Body of pancreas (tissue), 4 donors: ENCODE measurements around the gene KLHL40. TPM values are rescaled to one million over a fixed set of nuclear protein-coding genes. Genes with fewer than 3 reads are reported as not detected.

Experiments
- ATAC-seq: fragments of 150-250 bp; one replicate; pipeline ENCODE4 v1.9.1; 2016
- DNase-seq, 4 donors: peaks; one replicate each; pipeline ENCODE4 v3.0.0-alpha.2; 2019
- H3K27ac ChIP-seq, 4 donors: fragments of 200-600 bp; sonication (generic); 1 replicate in 3 of 4; 2 replicates in 1 of 4; pipeline versions ENCODE4 v1.5.1 to v1.6.1; 2016 to 2019; ENCODE audit warnings: mild to moderate bottlenecking in 1 of 4, mixed read lengths in 1 of 4, moderate library complexity in 1 of 4
- H3K27me3 ChIP-seq, 2 donors: fragments of 200-600 bp; sonication (generic); one replicate each; pipeline ENCODE4 v1.6.0; 2016; ENCODE audit warnings: mild to moderate bottlenecking in 1 of 2
- H3K36me3 ChIP-seq, 2 donors: fragments of 200-600 bp; sonication (generic); replicated peaks in 1 of 2; 2 replicates each; pipeline ENCODE4 v1.5.1; 2016; ENCODE audit warnings: low read depth in 2 of 2; ENCODE audit not compliant: insufficient read depth in 1 of 2
- H3K4me1 ChIP-seq: fragments of 200-600 bp; sonication (generic); one replicate; pipeline ENCODE4 v1.6.0; 2016
- H3K4me3 ChIP-seq, 2 donors: fragments of 200-600 bp; sonication (generic); 1 replicate in 1 of 2; 2 replicates in 1 of 2; pipeline ENCODE4 v1.5.1; 2016 to 2019
- H3K9me3 ChIP-seq, 3 donors: fragments of 200-600 bp; sonication (generic); 1 replicate in 2 of 3; 2 replicates in 1 of 3; pipeline ENCODE4 v1.5.1; 2016
- CTCF ChIP-seq, 7 experiments: fragments of 450-650 bp in 4 of 7; fragments of 200-600 bp in 3 of 7; sonication (generic) in 3 of 7; IDR thresholded peaks; one replicate each; pipeline ENCODE4 v1.5.1; 2016 to 2019; ENCODE audit warnings: antibody characterized with exemption in 7 of 7
- POLR2A ChIP-seq, 3 donors: fragments of 450-650 bp; IDR thresholded peaks; one replicate each; pipeline ENCODE4 v1.6.1; 2016; ENCODE audit warnings: antibody characterized with exemption in 3 of 3, mild to moderate bottlenecking in 2 of 3
- WGBS, 2 donors: methylation state at CpG; one replicate each; pipeline ENCODE4 v1.1.5; 2017; 5-methylcytosine and 5-hydroxymethylcytosine counted together
- intact Hi-C: fragments of 100-400 bp; cut with DNase I; formaldehyde crosslinking; loops from one replicate; pipeline ENCODE4 v1.15.1; 2023
- total RNA-seq, 2 donors: library from RNA; depleted of rRNA; stranded (reverse); fragments of >200 nt; gene quantifications; one replicate each; pipeline ENCODE4 v1.1.0, GENCODE V29; 2016

The KLHL40 gene
- total RNA-seq, 2 donors from 2014 or later: not detected

DNA sequence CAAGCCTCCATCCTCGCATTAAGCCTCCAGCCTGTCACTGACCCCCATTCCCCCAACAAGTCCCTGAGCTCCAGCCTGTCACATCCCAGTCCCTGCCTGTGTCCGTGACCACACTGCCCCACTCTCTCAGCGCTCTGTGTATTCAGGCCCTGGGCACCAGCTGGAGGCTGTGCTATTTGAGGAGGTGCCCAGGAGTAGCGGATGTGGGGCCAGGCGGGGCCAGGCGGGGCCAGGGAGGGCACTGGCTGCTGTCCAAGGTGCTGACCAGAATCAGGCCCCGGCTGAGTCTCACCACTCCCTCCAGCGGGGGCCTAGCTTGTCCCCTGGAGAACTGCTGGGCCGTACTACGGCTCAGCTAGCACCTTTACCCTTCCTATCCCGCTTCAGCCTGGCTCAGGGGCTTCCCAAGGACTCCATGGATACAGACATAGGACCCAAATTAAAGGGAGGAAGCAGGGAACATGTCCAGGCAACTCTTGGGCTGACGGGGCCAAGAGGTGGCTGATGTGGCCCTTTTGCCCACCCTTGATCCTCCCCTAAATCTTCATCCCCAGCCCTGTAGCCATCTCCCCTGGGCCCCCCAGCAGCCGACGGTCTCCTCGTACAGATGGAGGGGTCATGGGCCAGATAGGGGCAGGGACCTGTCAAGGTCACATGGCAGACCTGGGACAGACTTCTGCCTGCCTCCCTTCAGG lies 16.2 kb downstream of the KLHL40 start:
- Histone ChIP-seq H3K4me3 (no peak overlapping the region), H3K27me3 (no peaks in the 10 kb centered on the region), H3K36me3 (no peaks in the 10 kb centered on the region), H3K27ac (no peak overlapping the region), H3K4me1 (no peaks in the 10 kb centered on the region), H3K9me3 (no peaks in the 10 kb centered on the region)
- no peak for TF ChIP-seq CTCF (IDR thresholded peaks at IDR 0.05)
- intact Hi-C loops: no loop called here
- ATAC-seq (peak; percentile 51), DNase-seq (peak; percentile 31 to 54 (median 34))
- 40 to 51% methylated on average over 8 to 15 of the region's 15 CpGs for WGBS, 2 donors

- intact Hi-C loops: no loop called here
- DNase-seq (no peak), ATAC-seq (no peak)
- no peak within 1 kb of the TSS for H3K4me3 ChIP-seq
- WGBS, 2 donors: 62 to 73% methylated on average over 17 to 18 of the region's 21 CpGs
- H3K4me1 ChIP-seq: no peaks in the 10 kb centered on the region
- TF ChIP-seq POLR2A (IDR thresholded peaks at IDR 0.05) (no peak), CTCF (IDR thresholded peaks at IDR 0.05) (no peak)
- H3K36me3 ChIP-seq: no peaks in the 10 kb centered on the region
- no peaks in the 10 kb centered on the region for H3K27me3 ChIP-seq
- no peaks in the 10 kb centered on the region for H3K9me3 ChIP-seq
- no peak within 1 kb of the TSS for H3K27ac ChIP-seq
Measured at GRCh38 chr3:42702066-42702951, 17.0 kb downstream of the KLHL40 start, which contains the start of gene HHATL. Gene HHATL, minus strand, starts transcription at chr3:42702798. Its CDS starts 1,972 bp downstream, at chr3:42700826.

DNA sequence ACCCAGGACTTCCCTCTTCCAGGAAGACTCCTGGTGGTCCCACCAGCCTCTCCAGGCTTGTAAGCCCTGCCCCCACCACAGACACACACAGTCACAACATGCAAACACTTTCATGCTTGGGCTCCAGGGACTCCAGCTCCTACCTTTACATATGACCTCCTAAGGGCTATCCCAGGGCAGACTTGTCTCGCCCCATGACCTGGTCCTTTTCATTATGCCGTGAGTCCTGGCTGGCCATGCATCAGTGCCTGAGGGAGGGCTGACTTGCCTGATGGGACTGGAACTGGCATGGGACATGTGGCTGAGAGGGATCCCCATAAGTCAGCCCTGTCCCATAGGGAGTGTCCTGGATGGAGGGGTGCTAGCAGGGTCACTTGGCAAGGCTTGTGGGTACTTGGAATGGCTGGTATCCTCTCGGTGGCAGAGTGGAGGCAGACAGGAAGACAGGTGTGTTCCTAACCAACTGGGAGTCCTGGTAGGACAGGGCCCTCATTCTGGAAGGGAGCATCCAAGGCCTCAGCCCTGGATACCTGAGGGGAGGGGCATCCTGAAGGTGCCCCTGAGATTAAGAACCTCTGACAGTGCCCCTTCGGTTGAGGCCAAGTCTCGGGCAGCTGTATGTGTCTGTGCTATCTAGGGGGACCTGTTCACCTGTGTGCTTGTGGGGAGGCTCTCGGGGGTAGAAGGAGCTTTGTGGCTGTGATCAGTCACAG lies 17.8 kb downstream of the KLHL40 start:
- H3K27me3 ChIP-seq: no peaks in the 10 kb centered on the region
- intact Hi-C loops: no loop called here

DNA sequence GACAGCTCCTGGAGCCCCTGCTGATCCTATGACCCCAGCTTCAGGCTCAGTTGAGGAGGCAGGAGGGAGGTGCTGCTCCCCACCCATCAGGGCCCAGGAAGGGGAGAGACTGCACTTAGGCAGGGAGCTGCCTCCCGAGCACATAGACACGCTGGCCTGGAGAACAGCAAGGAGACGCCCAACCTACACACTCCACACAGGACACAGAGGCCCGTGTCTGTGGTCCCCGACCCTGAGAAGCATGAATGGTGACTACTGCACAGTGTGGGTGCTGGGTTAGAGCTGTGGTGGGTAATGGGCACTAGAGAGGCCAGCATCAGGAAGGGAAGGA lies 18.3 kb downstream of the KLHL40 start:
- ATAC-seq: no peak
- Histone ChIP-seq H3K27ac (no peak overlapping the region), H3K36me3 (no peaks in the 10 kb centered on the region), H3K9me3 (no peaks in the 10 kb centered on the region), H3K4me1 (no peaks in the 10 kb centered on the region), H3K4me3 (no peak overlapping the region), H3K27me3 (no peaks in the 10 kb centered on the region)
- TF ChIP-seq CTCF (IDR thresholded peaks at IDR 0.05): no peak
- TF ChIP-seq POLR2A (IDR thresholded peaks at IDR 0.05): no peak
- 65% methylated on average over 5 of the region's 5 CpGs; no CpG with 5 or more reads in 1 of the 2 donors for whole genome bisulfite sequencing, 2 donors
- intact Hi-C loops: no loop called here
- no peak for DNase-seq

More for the DNA sequence above, 17.8 kb downstream of the KLHL40 start:
- Histone ChIP-seq H3K4me1 (no peaks in the 10 kb centered on the region), H3K36me3 (no peaks in the 10 kb centered on the region), H3K27ac (no peak overlapping the region), H3K9me3 (no peaks in the 10 kb centered on the region), H3K4me3 (no peak overlapping the region)
- no peak for TF ChIP-seq CTCF (IDR thresholded peaks at IDR 0.05)
- DNase-seq: no peak
- no peak for ATAC-seq
- WGBS, 2 donors: 76 to 83% methylated on average over 4 to 6 of the region's 6 CpGs
